NCI-H1105 treated with DMSO at 0.1 percent for 48 hours (cell line): ENCODE measurements around the gene AQP5.
"Not testable (repeated sequence)": the region's sequence is repeated elsewhere in the genome, so short reads cannot be mapped to it uniquely, and the experiment has no call there.

Experiments
- DNase-seq: peaks from one replicate; lab custom pipeline; 2025; lab: John Stamatoyannopoulos, UW

AQP5 gene

GRCh38 chr12:49980501-49981349, 19.1 kb downstream of the AQP5 start:
- DNase-seq = no peak

GRCh38 chr12:49982246-49983087, 20.8 kb downstream of the AQP5 start:
- no peak for DNase-seq

- peak; percentile 54 for DNase-seq
These were observed 22.2 kb downstream of the AQP5 start for GRCh38 chr12:49983892-49984291.

GRCh38 chr12:49984476-49985359, 23.0 kb downstream of the AQP5 start:
- DNase-seq = no peak

- no peak for DNase-seq
These were observed 24.3 kb downstream of the AQP5 start for GRCh38 chr12:49985981-49986380.

- not testable (repeated sequence) for DNase-seq
These were observed 24.8 kb downstream of the AQP5 start for GRCh38 chr12:49986476-49986875.

- DNase-seq = no peak
These were observed 26.1 kb downstream of the AQP5 start for GRCh38 chr12:49987625-49988303.

GRCh38 chr12:49989400-49989799, 27.7 kb downstream of the AQP5 start:
- not testable (repeated sequence) for DNase-seq

- DNase-seq = no peak
These were observed 28.6 kb downstream of the AQP5 start for GRCh38 chr12:49990273-49990672.

GRCh38 chr12:49998453-49998852, 36.8 kb downstream of the AQP5 start:
- no peak for DNase-seq

- no peak for DNase-seq
These were observed 41.9 kb downstream of the AQP5 start for GRCh38 chr12:50003595-50003994.

- DNase-seq = no peak
These were observed 43.0 kb downstream of the AQP5 start for GRCh38 chr12:50004696-50005095.

GRCh38 chr12:50005175-50005574, 43.5 kb downstream of the AQP5 start:
- DNase-seq = no peak

GRCh38 chr12:50006280-50006679, 44.6 kb downstream of the AQP5 start:
- DNase-seq = no peak

GRCh38 chr12:50006754-50007442, 45.2 kb downstream of the AQP5 start:
- DNase-seq = no peak

- DNase-seq = no peak
These were observed 51.9 kb downstream of the AQP5 start for GRCh38 chr12:50013361-50014147.

- no peak for DNase-seq
These were observed 52.7 kb downstream of the AQP5 start for GRCh38 chr12:50014342-50014741.
